HG02763 (cell line): Measurements from ENCODE around the gene MCOLN2.
"Not testable (repeated sequence)": the region's sequence is repeated elsewhere in the genome, so short reads cannot be mapped to it uniquely, and the experiment has no call there.

ENCODE experiments used
- ATAC-seq: cut with Tn5 transposase; IDR thresholded peaks from one replicate; pipeline ENCODE4 v1.9.1; 2021; ENCODE audit warnings: mild to moderate bottlenecking, moderate library complexity; ENCODE audit not compliant: unreplicated experiment

MCOLN2 gene

GRCh38 chr1:84907095-84907827 lies 89.7 kb downstream of the MCOLN2 start:
- ATAC-seq = no peak

- not testable (repeated sequence) for ATAC-seq
These were observed 94.2 kb downstream of the MCOLN2 start for GRCh38 chr1:84902727-84903126.

- ATAC-seq = no peak
These were observed 96.9 kb downstream of the MCOLN2 start for GRCh38 chr1:84899969-84900368.

GRCh38 chr1:84896279-84896678 lies 100.6 kb downstream of the MCOLN2 start:
- ATAC-seq = no peak

- no peak for ATAC-seq
These were observed 104.0 kb downstream of the MCOLN2 start, which contains the start of gene LPAR3 for GRCh38 chr1:84892705-84893618. Gene LPAR3 (minus strand): TSS chr1:84893206. CDS start chr1:84866120, 27,086 bp downstream.

GRCh38 chr1:84890566-84890965 lies 106.3 kb downstream of the MCOLN2 start:
- no peak for ATAC-seq

GRCh38 chr1:84889437-84889836 lies 107.5 kb downstream of the MCOLN2 start:
- no peak for ATAC-seq

- ATAC-seq = no peak
These were observed 108.2 kb downstream of the MCOLN2 start for GRCh38 chr1:84888753-84889152.

- ATAC-seq = no peak
These were observed 109.5 kb downstream of the MCOLN2 start for GRCh38 chr1:84887261-84887934.

- ATAC-seq = no peak
These were observed 111.4 kb downstream of the MCOLN2 start for GRCh38 chr1:84885469-84885868.

GRCh38 chr1:84884671-84885389 lies 112.1 kb downstream of the MCOLN2 start:
- no peak for ATAC-seq

- no peak for ATAC-seq
These were observed 113.6 kb downstream of the MCOLN2 start for GRCh38 chr1:84883286-84883685.

GRCh38 chr1:84877592-84877991 lies 119.3 kb downstream of the MCOLN2 start:
- no peak for ATAC-seq

GRCh38 chr1:84876353-84876752 lies 120.6 kb downstream of the MCOLN2 start:
- no peak for ATAC-seq
